NCI-H146 treated with DMSO at 0.1 percent for 48 hours (cell line): ENCODE data around the gene ELAVL3.

Experiments
- DNase-seq: peaks from one replicate; lab custom pipeline; 2025; ENCODE audit not compliant: unreplicated experiment; lab: John Stamatoyannopoulos, UW

Gene ELAVL3

GRCh38 chr19:11480715-11481533, at the start of gene ELAVL3:
Gene ELAVL3 (minus strand): TSS chr19:11481046. CDS start chr19:11480608, 438 bp downstream.
- peak; percentile 69 for DNase-seq

DNA sequence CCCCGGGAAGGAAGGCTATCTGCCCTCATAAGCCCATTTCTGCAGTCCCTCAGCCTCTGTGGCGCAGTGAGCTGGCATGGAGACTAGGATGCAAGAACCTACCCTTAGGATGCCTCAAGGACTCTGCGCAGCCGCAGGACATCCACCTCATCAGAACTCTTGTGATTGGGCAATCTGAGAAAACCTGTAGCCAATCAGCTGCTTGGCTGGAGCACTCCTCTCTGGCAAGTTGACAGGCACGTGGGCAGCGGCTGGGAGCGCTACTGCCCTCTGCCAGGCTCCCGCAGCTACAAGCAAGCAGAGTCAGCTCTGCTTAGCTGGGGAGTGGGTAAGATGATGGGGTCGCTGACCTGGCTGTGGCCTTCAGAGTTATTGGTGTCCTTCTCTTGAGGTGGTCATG, 49.6 kb upstream of the ELAVL3 start:
- peak; percentile 96 for DNase-seq

GRCh38 chr19:11528551-11529341, 47.9 kb upstream of the ELAVL3 start, which contains the start of gene ECSIT:
Gene ECSIT (minus strand): TSS chr19:11529134. CDS start chr19:11519170, 9,964 bp downstream.
- peak; percentile 99 for DNase-seq

DNA sequence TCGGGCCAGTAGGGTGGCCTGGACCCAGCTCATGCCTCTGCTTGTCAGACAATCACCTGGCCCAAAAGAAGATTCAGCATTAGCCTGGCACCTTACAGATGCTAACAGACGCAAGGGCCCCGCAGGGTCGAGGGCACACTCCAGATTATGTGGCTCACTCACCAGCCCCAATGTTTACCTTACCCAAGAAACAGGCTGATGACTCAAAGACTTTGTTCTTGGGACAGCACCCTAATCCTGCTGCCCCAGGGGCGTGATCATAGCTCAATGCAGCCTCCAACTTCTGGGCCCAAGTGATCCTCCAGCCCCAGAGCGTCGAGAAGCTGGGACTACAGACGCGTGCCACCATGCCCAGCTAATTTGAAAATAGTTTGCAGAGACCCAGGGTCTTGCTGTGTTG, 38.3 kb upstream of the ELAVL3 start:
- DNase-seq = no peak

DNA sequence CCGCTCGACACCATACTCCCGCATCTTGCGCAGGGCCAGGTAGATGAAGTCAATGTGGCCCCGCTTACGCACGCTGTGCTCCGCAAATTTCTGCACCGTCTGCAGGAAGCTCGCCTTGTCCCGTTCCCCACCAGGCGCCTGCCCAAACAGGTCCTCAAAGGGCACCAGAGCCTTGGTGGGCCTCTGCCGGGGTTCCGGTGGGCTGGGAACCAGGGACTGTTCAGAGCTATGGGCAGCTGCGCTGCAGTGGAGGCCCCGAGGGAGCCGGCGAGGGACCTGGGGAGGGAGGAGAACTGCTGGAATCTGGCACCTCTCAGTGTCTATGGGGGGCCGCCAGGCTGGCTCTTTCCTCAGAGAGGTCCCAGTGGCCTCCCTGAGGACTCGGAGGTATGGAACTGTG, 33.1 kb upstream of the ELAVL3 start:
- DNase-seq = no peak

GRCh38 chr19:11510444-11510843, 29.6 kb upstream of the ELAVL3 start:
- DNase-seq = no peak

DNA sequence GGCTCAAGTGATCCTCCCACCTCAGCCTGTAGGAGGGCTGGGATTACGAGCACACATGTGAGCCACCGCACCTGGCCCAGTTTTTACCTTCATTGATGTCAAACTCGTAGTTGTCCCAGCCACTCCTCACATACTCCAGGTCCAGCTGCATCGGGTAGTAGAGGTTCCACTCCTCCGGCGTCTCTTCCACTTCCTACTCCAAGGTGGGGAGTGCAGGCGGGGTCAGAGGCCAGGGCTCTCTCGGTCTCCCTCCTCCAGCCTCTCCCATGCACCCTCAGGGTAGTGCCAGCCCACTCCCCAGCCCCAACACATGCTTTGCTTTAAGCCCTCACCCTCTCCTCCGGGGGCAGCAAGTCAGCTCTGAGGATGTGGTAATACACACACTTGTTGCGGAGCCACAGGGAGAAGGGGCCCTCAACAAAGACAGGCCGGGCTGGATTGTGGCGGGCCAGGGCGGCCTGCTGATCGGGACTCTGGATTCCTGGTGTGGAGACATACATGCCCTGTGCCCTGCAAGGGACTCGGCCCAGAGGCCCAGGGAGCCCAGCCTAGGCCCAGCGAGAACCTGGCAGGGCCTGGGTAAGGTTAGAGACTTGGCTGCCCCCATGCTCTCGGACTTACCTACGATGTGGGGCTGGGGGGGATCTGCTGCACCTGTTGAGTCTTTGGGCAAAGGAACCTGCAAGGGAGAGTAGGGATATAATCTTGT, 26.7 kb upstream of the ELAVL3 start:
- no peak for DNase-seq

DNA sequence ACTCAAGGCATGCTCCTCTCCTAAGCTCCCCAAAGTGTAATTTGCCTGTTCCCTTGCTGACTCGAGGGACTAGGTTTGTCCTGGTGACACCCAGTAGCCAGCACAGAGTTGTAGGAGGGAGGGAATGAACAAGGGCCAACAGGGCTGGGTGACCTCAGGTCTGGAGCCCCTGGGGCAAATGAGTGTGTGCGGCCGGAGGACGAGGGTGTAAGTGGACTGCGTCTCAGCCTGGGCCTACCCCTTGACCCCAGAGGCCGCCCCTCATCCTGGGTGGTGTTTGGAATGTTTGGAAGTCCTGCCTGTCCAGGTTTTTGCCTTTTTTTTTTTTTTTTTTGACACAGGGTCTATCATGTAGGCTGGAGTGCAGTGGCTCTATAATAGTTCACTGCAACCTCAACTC, 26.1 kb upstream of the ELAVL3 start:
- DNase-seq = no peak

DNA sequence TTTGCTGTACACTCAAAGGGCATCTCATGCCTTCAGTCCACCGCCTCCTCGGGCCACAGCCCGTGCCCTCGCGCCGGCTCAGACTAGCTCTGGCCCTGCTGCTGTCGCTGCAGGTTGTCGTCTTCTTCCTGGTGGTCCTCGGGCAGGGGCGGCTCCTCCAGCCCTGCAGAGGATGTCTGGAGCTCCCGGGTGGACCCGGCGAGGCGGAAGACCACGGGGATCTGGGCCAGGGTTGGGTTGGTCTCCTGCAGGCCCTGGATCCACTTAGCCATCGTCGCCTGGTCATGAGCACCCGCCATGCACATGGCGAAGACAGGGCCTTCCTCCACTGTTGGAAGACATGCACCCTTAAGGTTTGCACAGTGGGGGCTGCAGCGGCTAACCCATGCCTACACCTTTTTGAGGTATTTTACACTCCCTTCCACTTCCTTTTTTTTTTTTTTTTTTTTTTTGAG, 25.3 kb upstream of the ELAVL3 start:
- no peak for DNase-seq

DNA sequence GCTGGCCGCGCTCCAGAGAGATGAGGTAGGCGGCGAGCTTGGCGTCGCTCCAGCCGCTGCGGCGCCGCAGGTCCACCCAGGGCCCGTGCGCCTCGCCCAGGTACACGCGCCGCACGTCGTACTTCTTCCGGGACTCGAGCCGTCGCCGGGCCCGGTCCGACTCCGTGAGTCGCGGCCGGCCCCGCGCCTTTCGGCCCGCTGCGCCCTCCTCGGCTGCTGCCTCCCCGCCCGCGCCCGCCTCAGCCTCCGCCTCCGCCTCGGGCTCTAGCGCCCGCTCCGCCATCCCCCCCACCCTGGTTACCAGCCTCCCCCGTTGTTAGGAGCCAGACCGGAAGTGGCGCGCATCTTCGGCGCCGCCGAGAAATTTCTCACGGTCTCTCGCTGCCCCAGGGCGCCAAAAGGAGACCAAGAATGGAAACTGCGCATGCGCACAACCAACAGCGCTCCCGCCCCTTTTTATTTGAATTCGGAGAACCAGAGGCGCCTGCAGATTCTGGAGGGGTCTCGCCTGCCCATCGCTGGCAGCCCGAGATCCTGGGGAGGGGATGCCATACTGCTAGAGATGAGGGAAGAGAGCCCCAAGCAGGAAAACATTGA, 24.8 kb upstream of the ELAVL3 start, which contains the start of gene ZNF653:
Gene ZNF653 (minus strand): TSS at position 336 of the 597 bp plus-strand sequence. CDS start 53 bp downstream, at position 283.
- peak; percentile 94 for DNase-seq

- DNase-seq = peak; percentile 90
Observed at GRCh38 chr19:11505032-11505503, 24.2 kb upstream of the ELAVL3 start.

- DNase-seq = no peak
Observed at GRCh38 chr19:11504502-11505031, 23.7 kb upstream of the ELAVL3 start.

GRCh38 chr19:11499890-11500420, 19.1 kb upstream of the ELAVL3 start:
- no peak for DNase-seq

GRCh38 chr19:11499220-11499726, 18.4 kb upstream of the ELAVL3 start:
- no peak for DNase-seq

- peak; percentile 8 for DNase-seq
Observed at GRCh38 chr19:11496391-11497163, 15.7 kb upstream of the ELAVL3 start.

DNA sequence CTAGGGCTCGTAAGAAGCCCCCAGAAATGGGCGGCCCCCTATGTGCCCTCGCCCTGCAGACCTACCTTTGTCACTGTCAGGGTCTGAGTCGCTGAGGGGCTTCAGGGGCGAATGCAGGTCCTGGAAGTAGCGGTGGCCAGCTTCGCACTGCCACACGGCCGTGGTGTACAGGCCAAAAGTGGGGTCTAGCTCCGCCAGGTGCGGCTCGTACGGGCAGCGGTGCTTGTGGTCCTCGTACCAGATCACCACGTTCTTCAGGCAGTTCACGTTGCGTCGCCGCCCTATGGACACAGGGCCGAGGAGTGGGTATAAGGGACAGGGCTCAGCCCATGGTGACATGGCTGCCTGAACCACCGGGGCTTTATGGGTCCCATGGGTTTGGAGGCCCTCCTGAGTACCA, 15.0 kb upstream of the ELAVL3 start:
- no peak for DNase-seq

DNA sequence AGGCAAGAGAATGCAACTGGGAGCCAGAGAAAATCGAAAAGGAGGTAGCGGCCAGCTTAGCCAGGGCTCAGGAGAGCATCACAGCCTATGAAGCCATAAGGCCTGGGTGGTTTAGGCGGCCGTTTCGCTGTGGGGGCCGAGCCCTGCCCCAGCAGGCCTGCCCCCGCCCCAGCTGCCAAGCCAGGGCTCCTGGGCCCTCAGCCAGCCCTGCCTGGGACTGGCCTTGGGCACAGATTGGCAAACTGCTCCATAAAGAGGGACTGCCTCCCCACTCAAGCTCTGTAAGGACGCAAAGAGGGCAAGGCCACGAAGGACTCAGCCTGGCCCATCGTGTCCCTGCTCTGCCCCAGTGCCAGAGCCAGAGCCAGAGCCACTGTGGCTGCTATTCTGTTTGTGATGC, 14.6 kb upstream of the ELAVL3 start:
- no peak for DNase-seq

- DNase-seq = no peak
Observed at GRCh38 chr19:11494634-11495285, 13.9 kb upstream of the ELAVL3 start.

DNA sequence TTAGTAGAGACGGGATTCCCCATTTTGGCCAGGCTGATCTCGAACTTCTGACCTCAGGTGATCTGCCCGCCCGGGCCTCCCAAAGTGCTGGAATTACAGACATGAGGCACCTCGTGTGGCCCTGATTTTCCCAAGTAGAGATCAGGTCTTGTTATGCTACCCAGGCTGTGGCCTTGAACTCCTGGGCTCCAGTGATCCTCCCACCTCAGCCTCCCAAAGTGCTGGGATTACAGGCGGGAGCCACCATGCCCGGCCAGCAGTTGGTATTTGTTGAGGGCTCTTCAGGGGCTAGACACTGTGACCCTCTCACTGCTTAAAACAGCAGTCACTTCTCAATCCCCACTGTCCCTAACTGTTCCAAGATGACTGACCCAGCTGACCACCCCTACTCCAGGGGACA, 8.5 kb upstream of the ELAVL3 start:
- no peak for DNase-seq
